ENCODE results near the gene ATAD3A.

DNA sequence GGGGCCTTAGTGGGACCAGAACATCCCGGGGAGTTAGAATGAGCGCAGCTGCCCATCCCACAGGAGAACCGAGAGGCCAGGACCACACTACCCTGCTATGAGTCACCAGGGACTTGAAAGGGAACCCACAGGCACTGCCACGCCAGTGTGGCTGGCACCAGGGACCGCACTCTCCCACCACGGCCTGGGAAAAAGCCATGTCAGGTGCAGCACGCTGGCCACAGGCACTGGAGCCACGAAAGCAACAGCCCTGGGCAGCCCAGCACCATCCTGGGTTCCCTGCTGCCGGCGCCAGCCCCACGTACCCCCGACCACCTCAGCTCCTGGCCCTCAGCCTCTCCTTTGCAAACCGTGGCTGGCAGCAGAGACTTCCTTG lies 42.6 kb downstream of the ATAD3A start:
- TF ChIP-seq, protein P1, sequence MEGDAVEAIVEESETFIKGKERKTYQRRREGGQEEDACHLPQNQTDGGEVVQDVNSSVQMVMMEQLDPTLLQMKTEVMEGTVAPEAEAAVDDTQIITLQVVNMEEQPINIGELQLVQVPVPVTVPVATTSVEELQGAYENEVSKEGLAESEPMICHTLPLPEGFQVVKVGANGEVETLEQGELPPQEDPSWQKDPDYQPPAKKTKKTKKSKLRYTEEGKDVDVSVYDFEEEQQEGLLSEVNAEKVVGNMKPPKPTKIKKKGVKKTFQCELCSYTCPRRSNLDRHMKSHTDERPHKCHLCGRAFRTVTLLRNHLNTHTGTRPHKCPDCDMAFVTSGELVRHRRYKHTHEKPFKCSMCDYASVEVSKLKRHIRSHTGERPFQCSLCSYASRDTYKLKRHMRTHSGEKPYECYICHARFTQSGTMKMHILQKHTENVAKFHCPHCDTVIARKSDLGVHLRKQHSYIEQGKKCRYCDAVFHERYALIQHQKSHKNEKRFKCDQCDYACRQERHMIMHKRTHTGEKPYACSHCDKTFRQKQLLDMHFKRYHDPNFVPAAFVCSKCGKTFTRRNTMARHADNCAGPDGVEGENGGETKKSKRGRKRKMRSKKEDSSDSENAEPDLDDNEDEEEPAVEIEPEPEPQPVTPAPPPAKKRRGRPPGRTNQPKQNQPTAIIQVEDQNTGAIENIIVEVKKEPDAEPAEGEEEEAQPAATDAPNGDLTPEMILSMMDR (IDR thresholded peaks at IDR 0.05) = no peak
- no peak for TF ChIP-seq POLR2A (IDR thresholded peaks at IDR 0.05)

Measured in uterus (tissue), 2 donors.